Ecto neural progenitor cell (in vitro differentiated cells): ENCODE results near the gene IL1RN.

Source experiments
- DNase-seq: peaks from one replicate; pipeline ENCODE4 v3.0.0-alpha.2; 2018; ENCODE audit warnings: low spot score

Gene IL1RN

GRCh38 chr2:113129519-113130078, 2.2 kb downstream of the IL1RN start:
- no peak for DNase-seq

- DNase-seq = peak; percentile 15
These were observed 4.2 kb downstream of the IL1RN start for GRCh38 chr2:113131352-113132185.

GRCh38 chr2:113132414-113133021, 5.1 kb downstream of the IL1RN start:
- peak; percentile 15 for DNase-seq

GRCh38 chr2:113133704-113134598, 6.6 kb downstream of the IL1RN start:
- DNase-seq = peak; percentile 10

GRCh38 chr2:113134717-113135116, 7.3 kb downstream of the IL1RN start:
- DNase-seq = peak; percentile 15

GRCh38 chr2:113135317-113135716, 7.9 kb downstream of the IL1RN start:
- peak; percentile 26 for DNase-seq

GRCh38 chr2:113136828-113137775, 9.7 kb downstream of the IL1RN start:
- peak; percentile 49 for DNase-seq

GRCh38 chr2:113137827-113138226, 10.4 kb downstream of the IL1RN start:
- DNase-seq = peak; percentile 21

- peak; percentile 56 for DNase-seq
These were observed 11.3 kb downstream of the IL1RN start for GRCh38 chr2:113138428-113139322.

- DNase-seq = peak; percentile 25
These were observed 14.1 kb downstream of the IL1RN start for GRCh38 chr2:113141451-113141850.

- peak; percentile 9 for DNase-seq
These were observed 14.9 kb downstream of the IL1RN start for GRCh38 chr2:113142290-113142689.

GRCh38 chr2:113144259-113144658, 16.9 kb downstream of the IL1RN start:
- no peak for DNase-seq

GRCh38 chr2:113148606-113149552, 21.5 kb downstream of the IL1RN start:
- DNase-seq = peak; percentile 30

- peak; percentile 10 for DNase-seq
These were observed 22.3 kb downstream of the IL1RN start for GRCh38 chr2:113149553-113150257.

- DNase-seq = peak; percentile 13
These were observed 22.8 kb downstream of the IL1RN start for GRCh38 chr2:113150258-113150601.

- peak; percentile 17 for DNase-seq
These were observed 27.9 kb downstream of the IL1RN start for GRCh38 chr2:113155331-113155730.

- peak; percentile 60 for DNase-seq
These were observed 29.1 kb downstream of the IL1RN start for GRCh38 chr2:113156278-113157117.
